T1000 (cell line): ENCODE results near the gene CELF1.
"Not testable (repeated sequence)": the region's sequence is repeated elsewhere in the genome, so short reads cannot be mapped to it uniquely, and the experiment has no call there.

Experiments used
- DNase-seq: peaks from one replicate; lab custom pipeline; 2025; ENCODE audit warnings: mixed read lengths; lab: John Stamatoyannopoulos, UW

Gene CELF1

DNA sequence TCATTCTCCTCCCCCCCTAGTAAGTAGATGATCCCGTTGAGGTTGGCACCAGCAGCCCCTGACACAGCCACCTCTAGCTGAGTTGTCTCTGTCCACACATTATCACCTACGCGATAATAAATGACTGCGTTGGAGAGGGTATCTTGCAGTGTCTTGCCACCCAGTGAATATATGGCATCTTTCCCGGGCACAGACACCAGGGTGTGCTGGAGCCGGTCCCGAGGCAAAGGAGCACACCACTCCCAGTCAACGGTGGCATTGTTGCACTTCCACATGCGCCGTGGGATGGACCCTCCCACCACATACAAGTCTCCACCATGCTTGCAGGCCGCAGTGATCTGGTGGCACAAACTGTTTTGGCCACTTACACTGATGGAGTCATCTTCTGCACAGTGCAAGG lies 20.4 kb upstream of the CELF1 start:
- no peak for DNase-seq

DNA sequence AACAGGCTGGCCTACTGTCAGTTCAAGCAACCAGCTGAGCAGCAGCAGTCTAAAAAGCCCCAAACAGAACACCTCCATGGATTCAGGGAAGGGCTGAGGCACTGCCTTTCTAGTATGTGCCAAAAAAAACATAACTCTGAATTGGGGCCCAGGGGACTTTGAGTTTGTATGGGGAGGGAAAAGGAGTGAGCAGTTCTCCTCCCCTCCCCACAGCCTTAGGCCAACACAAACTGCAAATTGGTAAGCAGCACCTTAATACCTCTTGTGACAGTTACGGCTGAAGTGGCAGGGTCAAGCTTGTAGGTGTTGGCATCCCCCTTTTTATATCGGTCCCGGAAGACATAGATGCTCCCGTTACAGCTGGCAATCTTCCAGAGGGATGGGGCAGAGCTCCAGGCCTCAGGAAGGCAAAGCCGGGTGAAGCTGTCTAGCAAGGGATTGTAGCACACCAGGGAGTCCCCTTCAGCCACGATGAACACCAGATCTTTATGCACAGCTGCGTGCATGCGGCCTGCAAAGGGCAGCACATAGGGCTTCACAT lies 19.9 kb upstream of the CELF1 start:
- no peak for DNase-seq

DNA sequence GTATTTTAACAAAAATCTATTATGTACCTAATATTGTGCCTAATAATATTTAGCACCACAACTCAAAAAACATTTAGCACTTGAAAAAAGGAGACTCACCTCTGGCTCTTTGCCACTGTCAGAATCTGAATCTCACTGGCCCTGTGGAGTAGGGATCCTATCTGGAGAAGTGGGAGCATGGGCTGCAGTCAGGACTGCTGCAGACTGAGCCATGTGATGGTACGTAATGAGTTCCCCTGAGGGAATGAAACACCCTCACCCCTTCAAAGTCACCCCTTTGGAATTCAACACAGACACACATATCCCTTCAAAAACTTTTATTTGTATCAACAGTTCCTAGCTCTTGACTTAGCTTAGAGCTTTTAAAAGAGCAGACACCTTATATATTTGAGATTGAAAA lies 19.0 kb upstream of the CELF1 start:
- DNase-seq = no peak

DNA sequence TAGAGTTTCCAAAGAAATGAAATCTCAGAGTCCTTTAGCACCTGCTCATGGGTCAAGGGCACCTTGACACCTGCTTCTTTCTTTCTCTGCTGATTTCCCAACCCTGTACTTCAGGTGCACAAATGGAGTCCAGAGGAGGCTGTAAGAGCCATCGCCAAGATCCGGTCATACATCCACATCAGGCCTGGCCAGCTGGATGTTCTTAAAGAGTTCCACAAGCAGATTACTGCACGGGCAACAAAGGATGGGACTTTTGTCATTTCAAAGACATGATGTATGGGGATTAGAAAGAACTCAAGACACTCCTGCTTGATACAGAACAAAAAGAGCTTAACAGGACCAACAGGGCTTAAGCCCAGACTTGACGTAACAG lies 18.4 kb upstream of the CELF1 start:
- no peak for DNase-seq

DNA sequence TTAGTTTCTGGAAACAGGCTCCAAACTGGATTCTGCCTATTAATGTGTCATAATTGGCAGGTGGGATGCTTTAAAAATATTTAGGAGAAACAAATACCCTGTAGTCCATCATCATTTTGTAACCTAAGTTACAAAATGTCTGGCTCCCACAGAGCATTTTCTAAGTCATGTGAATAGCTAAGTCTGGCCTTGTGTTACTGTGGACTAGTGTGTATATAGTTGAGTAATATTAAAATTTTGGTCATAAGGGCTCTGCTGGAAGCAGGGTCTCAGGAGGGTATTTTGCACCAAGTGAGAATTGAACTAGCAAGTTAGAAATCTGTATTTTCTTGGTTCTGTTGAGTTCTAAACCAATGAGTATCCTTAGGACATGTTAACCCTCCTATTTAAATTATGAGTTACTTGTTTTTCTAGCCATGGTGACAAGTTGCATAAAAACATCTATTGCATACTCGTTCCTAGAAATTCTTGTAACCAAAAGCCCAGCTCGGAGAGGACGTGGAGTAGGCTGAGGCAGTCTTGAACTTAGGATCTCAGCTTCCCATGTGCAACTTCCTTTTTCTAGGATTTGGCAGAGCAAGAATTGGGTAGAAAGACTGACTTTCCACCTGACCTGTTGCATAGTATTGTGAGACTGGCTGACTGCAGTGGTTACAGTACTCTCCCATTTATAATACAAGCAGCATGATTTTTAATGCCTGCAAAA lies 17.9 kb upstream of the CELF1 start:
- DNase-seq = no peak

DNA sequence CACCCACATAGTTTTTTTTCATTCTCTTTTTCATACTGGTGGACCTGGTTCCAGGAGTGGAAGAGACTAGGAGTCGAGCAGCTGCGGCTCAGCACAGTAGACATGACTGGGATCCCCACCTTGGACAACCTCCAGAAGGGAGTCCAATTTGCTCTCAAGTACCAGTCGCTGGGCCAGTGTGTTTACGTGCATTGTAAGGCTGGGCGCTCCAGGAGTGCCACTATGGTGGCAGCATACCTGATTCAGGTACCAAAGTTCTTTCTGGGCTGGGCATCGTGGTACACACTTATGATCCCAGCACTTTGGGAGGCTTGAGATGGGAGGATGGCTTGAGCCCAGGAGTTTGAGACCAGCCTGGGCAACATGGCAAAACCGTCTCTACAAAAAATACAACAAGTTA lies 16.7 kb upstream of the CELF1 start:
- DNase-seq = no peak

DNA sequence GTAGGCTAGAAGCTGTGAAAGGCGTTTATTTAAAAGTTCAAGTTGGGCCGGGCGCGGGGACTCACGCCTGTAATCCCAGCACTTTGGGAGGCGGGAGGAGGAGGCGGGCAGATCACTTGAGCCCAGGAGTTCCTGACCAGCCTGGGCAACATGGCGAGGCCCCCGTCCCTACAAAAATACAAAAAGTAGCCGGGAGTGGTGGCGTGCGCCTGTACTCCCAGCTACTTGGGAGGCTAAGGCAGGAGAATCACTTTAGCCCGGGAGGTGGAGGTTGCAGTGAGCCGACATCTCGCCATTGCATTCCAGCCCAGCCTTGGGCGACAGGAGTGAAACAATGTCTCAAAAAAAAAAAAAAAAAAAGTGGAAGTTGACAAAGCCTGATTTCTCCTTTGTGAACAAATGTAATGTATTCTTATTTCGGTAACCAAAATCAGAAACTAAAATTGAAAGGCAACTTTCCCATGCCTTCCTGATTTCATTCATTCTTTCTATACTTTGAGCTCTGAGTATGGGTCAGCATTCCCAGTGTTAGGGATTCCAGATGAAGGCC lies 13.3 kb upstream of the CELF1 start:
- DNase-seq = no peak

DNA sequence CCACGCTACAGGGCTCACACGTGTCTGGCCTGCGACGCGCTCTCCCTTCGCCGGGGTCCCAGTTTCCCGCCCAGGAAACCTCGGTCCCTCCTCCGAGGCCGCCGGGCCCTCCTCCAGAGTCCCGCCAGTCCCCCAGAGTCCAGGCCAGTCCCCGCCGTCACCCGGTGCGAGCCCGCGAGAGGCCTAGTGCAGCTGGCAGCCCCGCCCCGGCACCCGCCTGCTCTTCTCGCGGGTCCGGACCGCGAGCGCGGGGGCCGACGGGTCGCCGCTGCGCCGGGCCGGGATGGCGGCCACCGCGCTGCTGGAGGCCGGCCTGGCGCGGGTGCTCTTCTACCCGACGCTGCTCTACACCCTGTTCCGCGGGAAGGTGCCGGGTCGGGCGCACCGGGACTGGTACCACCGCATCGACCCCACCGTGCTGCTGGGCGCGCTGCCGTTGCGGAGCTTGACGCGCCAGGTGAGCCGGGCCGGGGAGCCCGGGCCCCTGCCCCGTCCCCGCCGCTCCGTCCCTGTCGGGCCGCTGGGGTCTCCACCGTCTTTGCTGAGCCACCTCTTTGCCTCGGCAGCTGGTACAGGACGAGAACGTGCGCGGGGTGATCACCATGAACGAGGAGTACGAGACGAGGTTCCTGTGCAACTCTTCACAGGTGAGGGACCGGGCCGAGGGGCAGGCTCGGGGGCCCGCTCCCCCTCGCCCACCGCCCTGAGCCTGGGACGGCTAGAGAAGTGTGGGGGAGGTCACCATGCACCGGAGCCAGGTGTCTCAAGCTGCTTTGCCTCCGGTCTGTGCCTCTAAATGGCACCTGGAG lies 12.6 kb upstream of the CELF1 start, which contains the start of gene PTPMT1:
TSS of gene PTPMT1 (plus strand) at position 260 of the 809 bp plus-strand sequence. CDS start at position 284, 24 bp downstream.
- DNase-seq = peak; percentile 21

DNA sequence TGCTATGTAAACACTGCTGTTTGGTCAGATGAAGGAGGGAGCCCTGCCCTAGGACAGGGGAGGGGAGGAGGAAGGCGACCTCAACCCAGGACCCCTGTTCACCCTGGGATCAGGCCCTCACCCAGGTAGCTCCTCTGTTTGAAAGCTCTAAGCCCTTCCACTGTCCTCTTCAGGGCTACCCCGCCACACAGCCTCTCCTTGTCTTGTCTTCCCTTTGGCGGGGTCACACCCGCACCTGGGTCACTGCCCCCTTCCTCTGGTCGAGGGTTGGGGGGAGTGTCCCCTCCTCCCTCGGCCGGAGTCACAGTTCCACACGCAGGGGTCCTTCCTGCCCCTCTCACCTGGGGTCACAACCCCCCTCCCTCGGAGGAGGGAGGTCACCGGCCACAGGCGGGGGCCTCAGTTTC lies 12.0 kb upstream of the CELF1 start:
- no peak for DNase-seq

DNA sequence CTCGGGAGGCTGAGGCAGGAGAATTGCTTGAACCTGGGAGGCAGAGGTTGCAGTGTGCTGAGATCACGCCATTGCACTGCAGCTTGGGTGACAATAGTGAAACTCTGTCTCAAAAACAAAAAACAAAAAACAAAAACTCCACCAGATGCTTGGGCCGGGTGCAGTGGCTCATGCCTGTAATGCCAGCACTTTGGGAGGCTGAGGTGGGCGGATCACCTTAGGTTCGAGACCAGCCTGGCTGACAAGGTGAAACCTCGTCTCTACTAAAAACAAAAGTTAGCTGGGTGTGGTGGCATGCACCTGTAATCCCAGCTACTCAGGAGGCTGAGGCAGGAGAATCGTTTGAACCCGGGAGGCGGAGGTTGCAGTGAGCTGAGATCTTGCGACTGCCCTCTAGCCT lies 11.4 kb upstream of the CELF1 start:
- not testable (repeated sequence) for DNase-seq

DNA sequence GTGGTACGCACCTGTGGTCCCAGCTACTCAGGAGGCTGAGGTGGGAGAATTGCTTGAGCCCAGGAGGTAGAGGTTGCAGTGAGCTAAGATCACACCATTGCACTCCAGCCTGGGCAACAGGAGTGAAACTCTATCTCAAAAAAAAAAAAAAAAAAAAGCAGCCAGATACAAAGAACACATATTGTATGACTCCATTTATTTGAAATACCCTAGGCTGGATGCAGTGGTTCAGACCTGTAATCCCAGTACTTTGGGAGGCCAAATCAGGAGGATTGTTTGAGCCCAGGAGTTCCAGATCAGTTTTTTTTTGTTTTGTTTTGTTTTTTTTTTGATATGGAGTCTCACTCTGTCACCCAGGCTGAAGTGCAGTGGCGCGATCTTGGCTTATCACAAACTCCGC lies 9.5 kb upstream of the CELF1 start:
- DNase-seq = not testable (repeated sequence)

DNA sequence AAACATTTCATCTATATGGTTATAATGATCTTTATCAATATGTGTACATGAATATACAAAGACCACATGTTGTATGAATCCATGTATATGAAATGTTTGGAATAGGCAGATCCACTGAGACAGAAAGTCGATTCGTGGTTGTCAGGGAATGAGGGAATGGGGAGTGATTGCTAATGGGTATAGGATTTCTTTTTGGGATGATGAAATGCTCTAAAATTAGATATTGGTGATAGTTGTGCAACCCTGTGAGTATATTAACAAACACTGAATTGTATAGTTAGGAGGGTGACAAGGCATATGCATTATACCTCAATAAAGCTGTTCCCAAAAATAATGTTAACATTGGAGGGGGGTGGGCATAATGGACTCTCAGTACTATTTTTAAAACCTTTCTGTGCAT lies 7.5 kb upstream of the CELF1 start:
- no peak for DNase-seq

DNA sequence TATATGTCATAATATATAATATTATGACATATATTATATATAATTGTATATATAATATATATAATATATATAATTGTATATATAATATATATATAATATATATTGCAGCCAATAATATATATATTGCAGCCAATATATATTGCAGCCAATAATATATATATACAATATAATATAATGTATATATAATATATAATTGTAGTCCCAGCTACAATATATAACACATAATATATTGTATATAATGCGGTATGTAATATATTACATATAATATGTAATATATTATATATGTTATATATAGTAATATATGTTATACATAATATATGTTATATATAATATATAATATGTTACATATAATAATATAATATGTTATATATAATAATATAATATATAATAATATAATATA lies 5.8 kb upstream of the CELF1 start:
- no peak for DNase-seq

DNA sequence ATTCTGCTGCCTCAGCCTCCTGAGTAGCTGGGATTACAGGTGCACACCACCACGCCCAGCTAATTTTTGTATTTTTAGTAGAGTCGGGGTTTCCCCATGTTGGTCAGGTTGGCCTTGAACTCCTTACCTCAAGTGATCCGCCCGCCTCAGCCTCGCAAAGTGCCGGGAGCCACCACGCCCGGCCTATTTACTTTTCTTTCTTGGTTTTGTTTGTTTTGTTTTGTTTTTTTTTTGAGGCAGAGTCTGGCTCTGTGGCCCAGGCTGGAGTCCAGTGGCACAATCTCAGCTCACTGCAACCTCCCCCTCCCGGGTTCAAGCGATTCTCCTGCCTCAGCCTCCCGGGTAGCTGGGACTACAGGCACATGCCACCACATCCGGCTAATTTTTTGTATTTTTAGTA lies 4.1 kb upstream of the CELF1 start:
- not testable (repeated sequence) for DNase-seq

DNA sequence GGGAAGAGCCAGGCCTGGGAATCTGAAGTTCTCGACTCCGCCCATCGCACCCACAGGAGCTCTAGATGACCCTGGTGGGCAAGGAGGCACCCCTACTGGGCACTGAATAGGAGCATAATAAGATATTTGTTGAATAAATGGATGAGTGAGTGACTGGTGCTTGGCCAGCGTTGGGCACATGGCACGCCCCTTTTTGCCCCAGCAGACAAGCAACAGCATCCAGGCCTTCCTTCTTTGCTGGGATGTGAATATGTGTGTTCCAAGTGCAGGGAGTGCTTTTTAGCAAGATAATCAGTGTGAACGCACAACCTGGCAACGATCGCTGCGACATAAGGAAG lies 443 bp upstream of the CELF1 start:
- no peak for DNase-seq

DNA sequence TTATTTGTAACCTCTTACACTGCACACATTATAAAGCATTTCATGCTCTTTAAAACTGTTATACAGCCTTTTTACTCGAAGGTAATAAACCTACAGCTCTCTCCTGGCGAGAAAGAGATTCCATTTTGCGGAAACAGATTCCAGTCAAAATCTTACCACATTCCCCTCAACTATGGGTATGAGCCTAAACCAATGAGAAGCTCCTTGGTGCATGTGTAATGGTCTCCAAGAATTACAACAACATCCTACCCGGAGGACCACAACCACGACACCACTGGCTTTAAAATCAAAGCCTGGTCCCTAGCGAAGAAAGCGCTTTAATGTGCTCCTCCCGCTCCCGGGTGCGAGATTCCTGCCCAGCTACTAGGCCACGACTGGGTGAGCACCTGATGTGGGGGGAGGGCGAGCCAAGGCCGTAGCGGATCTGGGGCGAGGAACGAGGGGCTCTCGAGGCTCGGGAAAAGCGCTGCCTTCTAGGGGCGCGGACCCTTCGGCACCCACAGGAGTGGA lies 821 bp downstream of the CELF1 start:
- no peak for DNase-seq

DNA sequence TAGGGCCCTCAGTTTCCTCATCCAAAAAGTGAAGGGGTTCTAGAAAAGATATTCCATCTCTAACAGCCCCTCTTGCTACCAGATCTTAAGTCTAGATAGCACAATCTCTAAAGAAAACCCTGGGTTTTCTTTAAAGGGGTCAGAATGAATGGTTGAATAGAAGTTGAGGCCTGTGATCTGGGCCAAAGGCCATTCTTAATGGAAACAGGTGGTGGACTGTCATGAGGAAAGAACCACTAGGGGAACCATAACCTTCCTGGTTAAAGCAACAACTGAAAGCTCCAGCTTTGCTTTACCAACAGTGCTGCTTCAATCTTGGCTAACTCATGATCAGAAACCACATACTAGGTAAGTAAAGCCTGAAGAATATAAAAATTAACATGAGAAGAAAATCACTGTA lies 1.8 kb downstream of the CELF1 start:
- no peak for DNase-seq

DNA sequence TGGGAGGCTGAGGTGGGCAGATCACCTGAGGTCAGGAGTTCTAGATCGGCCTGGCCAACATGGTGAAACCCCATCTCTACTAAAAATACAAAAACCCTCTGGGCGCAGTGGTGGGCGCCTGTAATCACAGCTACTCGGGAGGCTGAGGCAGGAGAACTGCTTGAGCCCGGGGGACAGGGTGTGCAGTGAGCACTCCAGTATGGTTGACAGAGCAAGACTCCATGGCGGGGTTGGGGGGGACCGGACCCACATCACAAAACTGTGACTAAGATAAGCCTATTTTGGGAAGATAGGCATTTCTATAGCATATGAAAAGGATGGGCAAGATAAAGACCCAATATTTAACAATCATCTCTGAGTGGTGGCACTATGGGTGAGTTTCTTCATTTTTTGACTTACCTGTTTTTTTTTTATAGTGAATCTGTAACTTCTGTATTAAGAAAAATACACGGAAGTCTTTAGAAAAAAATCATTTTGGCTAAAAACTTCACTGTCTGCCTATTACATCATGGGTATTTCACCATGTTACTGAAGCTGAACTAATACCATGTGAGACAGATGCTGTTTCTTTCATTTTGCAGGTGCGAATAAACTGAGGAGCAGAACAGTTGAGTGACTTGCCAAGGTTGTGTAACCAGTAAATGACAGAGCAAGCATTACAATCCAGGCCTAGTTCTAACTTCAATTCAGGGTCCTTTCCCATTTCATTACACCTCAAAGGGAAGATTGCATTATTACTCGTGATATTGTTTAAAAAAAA lies 2.5 kb downstream of the CELF1 start:
- DNase-seq = no peak

DNA sequence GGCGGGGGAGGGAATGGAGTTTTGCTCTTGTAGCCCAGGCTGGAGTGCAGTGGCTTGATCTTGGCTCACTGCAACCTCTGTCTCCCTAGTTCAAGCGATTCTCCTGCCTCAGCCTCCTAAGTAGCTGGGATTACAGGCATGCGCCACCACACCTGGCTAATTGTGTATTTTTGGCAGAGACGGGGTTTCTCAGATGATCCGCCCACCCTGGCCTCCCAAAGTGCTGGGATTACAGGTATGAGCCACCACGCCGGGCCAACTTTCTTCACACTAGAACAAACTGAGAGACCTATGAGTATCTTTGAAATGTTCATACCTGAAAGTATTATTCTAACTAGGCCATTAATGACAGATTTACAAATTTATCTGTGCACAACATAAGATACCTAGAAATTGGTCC lies 6.7 kb downstream of the CELF1 start:
- DNase-seq = not testable (repeated sequence)

DNA sequence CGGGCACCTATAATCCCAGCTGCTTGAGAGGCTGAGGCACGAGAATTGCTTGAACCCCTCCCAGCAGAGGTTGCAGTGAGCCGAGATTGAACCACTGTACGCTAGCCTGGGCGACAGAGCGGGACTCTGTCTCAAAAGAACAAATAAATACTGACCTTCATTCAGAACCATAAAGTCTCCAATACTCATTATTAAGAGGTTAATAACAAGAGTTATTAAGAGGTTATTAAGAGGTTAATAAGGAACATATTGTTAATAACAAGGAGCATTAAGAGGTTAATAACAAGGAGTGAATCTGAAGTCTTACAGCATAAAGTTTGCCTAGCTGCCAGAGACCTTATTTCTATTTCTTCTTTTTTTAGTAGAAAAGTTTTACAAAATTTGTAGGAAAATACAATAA lies 7.6 kb downstream of the CELF1 start:
- no peak for DNase-seq

DNA sequence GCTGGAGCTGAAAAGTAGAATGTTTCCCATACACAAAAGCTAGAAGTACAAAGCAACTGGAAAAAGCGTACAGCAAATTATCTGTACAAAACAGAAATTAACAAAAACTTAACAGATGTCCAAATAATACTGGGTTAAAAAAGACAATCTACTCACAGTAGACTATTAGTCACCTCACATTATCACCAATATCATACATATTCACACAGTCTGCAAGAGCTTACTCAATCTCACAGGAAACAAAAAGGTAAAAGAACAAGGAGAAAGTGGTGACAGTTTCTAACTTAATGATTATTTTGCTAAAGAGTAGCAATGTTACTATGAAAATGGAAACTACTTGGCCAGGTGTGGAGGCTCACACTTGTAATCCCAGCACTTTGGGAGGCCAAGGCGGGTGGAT lies 11.9 kb downstream of the CELF1 start:
- DNase-seq = no peak

DNA sequence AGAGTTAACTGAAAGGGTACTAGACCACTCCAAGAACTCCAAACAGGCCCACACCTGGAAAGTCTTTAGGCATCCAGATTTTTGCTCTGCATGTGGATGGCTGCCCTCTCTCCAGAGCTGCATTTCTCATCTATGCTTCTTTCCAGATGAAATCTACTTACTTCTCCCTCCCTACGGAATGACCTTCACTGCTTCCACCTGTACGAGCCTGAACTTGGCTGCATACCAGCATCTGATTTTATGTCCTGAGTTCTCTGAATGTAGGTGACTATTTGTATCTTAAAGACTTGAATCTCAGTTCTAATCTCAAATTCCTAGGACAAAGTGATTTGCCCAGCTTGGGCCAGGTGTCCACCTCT lies 13.3 kb downstream of the CELF1 start:
- no peak for DNase-seq
